Urinary bladder (tissue), 2 donors: ENCODE data around the gene AMZ2. TPM values are rescaled to one million over a fixed set of nuclear protein-coding genes. Genes with fewer than 3 reads are reported as not detected.

Experiments
- polyA plus RNA-seq: library from polyadenylated mRNA; stranded (reverse); fragments of 200-250 nt; gene quantifications from one replicate; pipeline ENCODE4 v1.2.3, GENCODE V29; 2013
- total RNA-seq: library from RNA; depleted of rRNA; stranded (reverse); fragments of >200 nt; gene quantifications from one replicate; pipeline ENCODE4 v1.2.3, GENCODE V29; 2014
- donor health status: healthy.

Gene AMZ2
- total and polyA plus RNA-seq, 2 donors: 45.8 to 54.1 TPM

Other genes starting within 250 kb of the AMZ2 start
- gene KPNA2, start 212.3 kb upstream of the AMZ2 start, total RNA-seq: 52.3 TPM
- gene KPNA2, start 212.3 kb upstream of the AMZ2 start, polyA plus RNA-seq: 12.6 TPM
- gene SLC16A6, start 43.1 kb downstream of the AMZ2 start, total RNA-seq: 0.74 TPM
- gene SLC16A6, start 43.1 kb downstream of the AMZ2 start, polyA plus RNA-seq: 0.41 TPM
- 3.3 TPM for gene ARSG, start 43.5 kb downstream of the AMZ2 start, total RNA-seq
- 2.9 TPM for gene ARSG, start 43.5 kb downstream of the AMZ2 start, polyA plus RNA-seq
- gene WIPI1, start 209.5 kb downstream of the AMZ2 start, total RNA-seq: 61.1 TPM
- 35.4 TPM for gene WIPI1, start 209.5 kb downstream of the AMZ2 start, polyA plus RNA-seq